PFSK-1 (cell line): Measurements from ENCODE around the gene ADNP.

Source experiments
- POLR2AphosphoS5 ChIP-seq: IDR thresholded peaks from 2 replicates; pipeline ENCODE4 v1.6.1; 2012; ENCODE audit warnings: low read depth, mild to moderate bottlenecking, control low read depth, low read length, moderate library complexity
- REST ChIP-seq, 2 experiments: IDR thresholded peaks; 2 replicates each; pipeline versions ENCODE4 v1.6.1 to v1.8.0; 2011 to 2012; ENCODE audit warnings: low read depth in 2 of 2, low read length in 2 of 2, control low read depth in 1 of 2, inconsistent platforms in 1 of 2, mild to moderate bottlenecking in 1 of 2, moderate library complexity in 1 of 2; ENCODE audit not compliant: insufficient read depth in 1 of 2
- TAF1 ChIP-seq: IDR thresholded peaks from 2 replicates; pipeline ENCODE4 v1.6.1; 2012; ENCODE audit warnings: low read length, control low read depth, borderline replicate concordance; ENCODE audit not compliant: insufficient read depth

DNA sequence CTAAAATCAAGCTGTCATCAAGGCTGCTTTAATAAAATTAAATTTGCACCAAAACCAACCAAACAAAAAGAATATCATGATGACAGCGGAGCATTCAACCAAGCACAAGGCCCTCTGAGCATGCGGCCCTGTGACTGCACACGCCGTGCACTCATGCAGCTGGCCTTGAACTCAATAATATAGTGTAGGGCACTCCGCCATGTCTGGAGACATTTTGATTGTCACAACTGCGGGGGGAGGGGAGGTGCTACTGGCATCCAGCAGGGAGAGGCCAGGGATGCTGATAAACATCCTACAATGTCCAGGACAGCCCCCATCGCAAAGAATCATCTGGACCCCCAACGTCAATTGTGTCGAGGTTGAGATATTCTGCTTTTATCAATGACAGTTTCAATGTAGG, 37.1 kb upstream of the ADNP start:
- TF ChIP-seq POLR2AphosphoS5, result no peak
- TF ChIP-seq TAF1, result no peak
- TF ChIP-seq REST (IDR thresholded peaks at IDR 0.05; ENCODE audit: insufficient read depth in 1 of 2, low read depth in 2 of 2, low read length in 2 of 2), result no peak
